HEK293T (cell line): ENCODE measurements around the gene PON3.

ENCODE experiments used
- CTCF ChIA-PET: fragments of 350-600 bp; formaldehyde crosslinking; extraction: SDS; loops from one replicate; lab custom pipeline; 2021; ENCODE audit warnings: antibody characterized with exemption, inconsistent platforms; lab: Yijun Ruan, JAX
- POLR2A ChIA-PET: fragments of 350-600 bp; formaldehyde crosslinking; extraction: SDS; loops from one replicate; lab custom pipeline; 2020; ENCODE audit warnings: antibody characterized with exemption, inconsistent platforms; lab: Yijun Ruan, JAX
- DNase-seq: peaks from one replicate; pipeline ENCODE4 v3.0.0; 2012; ENCODE audit warnings: mixed read lengths; ENCODE audit errors: extremely low spot score
- ARNT ChIP-seq: fragments of 450-650 bp; IDR thresholded peaks from 2 replicates; pipeline ENCODE4 v1.6.1; 2017; ENCODE audit warnings: mild to moderate bottlenecking
- BHLHE40 ChIP-seq: fragments of 450-650 bp; IDR thresholded peaks from 2 replicates; pipeline ENCODE4 v1.6.1; 2016; ENCODE audit warnings: mild to moderate bottlenecking, moderate library complexity, borderline replicate concordance
- CTBP1 ChIP-seq: fragments of 450-650 bp; IDR thresholded peaks from 2 replicates; pipeline ENCODE4 v1.6.1; 2016; ENCODE audit warnings: borderline replicate concordance
- ELF4 ChIP-seq: fragments of 450-650 bp; IDR thresholded peaks from 2 replicates; pipeline ENCODE4 v1.6.1; 2017; ENCODE audit warnings: antibody characterized with exemption
- FOXA1 ChIP-seq: fragments of 450-650 bp; IDR thresholded peaks from 2 replicates; pipeline ENCODE4 v1.6.1; 2016; ENCODE audit warnings: mild to moderate bottlenecking
- FOXK2 ChIP-seq: fragments of 450-650 bp; IDR thresholded peaks from 2 replicates; pipeline ENCODE4 v1.6.1; 2016; ENCODE audit warnings: mild to moderate bottlenecking
- FOXM1 ChIP-seq: fragments of 450-650 bp; IDR thresholded peaks from 2 replicates; pipeline ENCODE4 v1.6.1; 2017; ENCODE audit warnings: mild to moderate bottlenecking, borderline replicate concordance
- HDGF ChIP-seq: fragments of 450-650 bp; IDR thresholded peaks from 2 replicates; pipeline ENCODE4 v1.6.1; 2017; ENCODE audit warnings: antibody characterized with exemption, borderline replicate concordance
- L3MBTL2 ChIP-seq: fragments of 450-650 bp; conservative IDR thresholded peaks from 2 replicates; pipeline ENCODE4 v1.6.1; 2016; ENCODE audit warnings: mild to moderate bottlenecking
- LEF1 ChIP-seq: fragments of 450-650 bp; IDR thresholded peaks from 2 replicates; pipeline ENCODE4 v1.6.1; 2017; ENCODE audit warnings: mild to moderate bottlenecking, borderline replicate concordance
- NFRKB ChIP-seq: fragments of 450-650 bp; IDR thresholded peaks from 2 replicates; pipeline ENCODE4 v1.6.1; 2016; ENCODE audit warnings: mild to moderate bottlenecking, moderate library complexity
- PKNOX1 ChIP-seq: fragments of 450-650 bp; IDR thresholded peaks from 2 replicates; pipeline ENCODE4 v1.6.1; 2016
- SP1 ChIP-seq: fragments of 450-650 bp; IDR thresholded peaks from 2 replicates; pipeline ENCODE4 v1.6.1; 2017
- SUZ12 ChIP-seq: fragments of 450-650 bp; IDR thresholded peaks from 2 replicates; pipeline ENCODE4 v1.6.1; 2016; ENCODE audit warnings: mild to moderate bottlenecking
- TARDBP ChIP-seq: fragments of 450-650 bp; IDR thresholded peaks from 2 replicates; pipeline ENCODE4 v1.6.1; 2016
- ZNF384 ChIP-seq: fragments of 450-650 bp; IDR thresholded peaks from 2 replicates; pipeline ENCODE4 v1.6.1; 2016

The PON3 gene

GRCh38 chr7:95435422-95435780, 39.2 kb upstream of the PON3 start:
- no peak for DNase-seq
- no peak for TF ChIP-seq SP1
- TF ChIP-seq FOXM1, result no peak
- TF ChIP-seq LEF1, result no peak
- TF ChIP-seq ZNF384, result peak; percentile 81
- no peak for TF ChIP-seq SUZ12
- no peak for TF ChIP-seq FOXA1
- TF ChIP-seq CTBP1, result no peak
- no peak for TF ChIP-seq FOXK2
- peak; percentile 29; the same call in 1 of the 2 replicates for TF ChIP-seq L3MBTL2
- no peak for TF ChIP-seq NFRKB
- no peak for TF ChIP-seq BHLHE40
- TF ChIP-seq ARNT, result no peak
- no peak for TF ChIP-seq ELF4
- no peak for TF ChIP-seq TARDBP
- no peak for TF ChIP-seq HDGF
- TF ChIP-seq PKNOX1, result no peak
- ChIA-PET CTCF (interaction anchor here (0.6 kb wide), 1 partner anchor 76 kb away, joined by 3 read pairs; no protein-coding TSS in a partner anchor), POLR2A (interaction anchor here (0.9 to 2.0 kb wide), 3 partner anchors 9 to 34 kb away, joined by 4 to 8 read pairs (median 5); no protein-coding TSS in a partner anchor)

- ChIA-PET POLR2A (interaction anchor here (0.9 to 2.0 kb wide), 3 partner anchors 9 to 34 kb away, joined by 4 to 8 read pairs (median 5); no protein-coding TSS in a partner anchor), CTCF (interaction anchor here (0.6 kb wide), 2 partner anchors 77 to 406 kb away, joined by 3 to 5 read pairs; no protein-coding TSS in a partner anchor)
- no peak for TF ChIP-seq CTBP1
- peak; percentile 90 for TF ChIP-seq L3MBTL2
- DNase-seq, result peak; percentile 83
Measured at GRCh38 chr7:95434557-95435421, 38.6 kb upstream of the PON3 start, which contains the start of gene PON2. PON2 (minus strand) TSS chr7:95435028; CDS start chr7:95434951, 77 bp downstream.

GRCh38 chr7:95433952-95434556, 37.9 kb upstream of the PON3 start:
- POLR2A ChIA-PET, result interaction anchor here (1.7 to 2.0 kb wide), 2 partner anchors 10 to 32 kb away, joined by 5 to 8 read pairs; no protein-coding TSS in a partner anchor
- no peak for DNase-seq
- TF ChIP-seq FOXA1 (no peak), L3MBTL2 (no peak), ELF4 (no peak), CTBP1 (no peak), BHLHE40 (no peak), NFRKB (no peak), HDGF (no peak), SUZ12 (no peak), PKNOX1 (no peak), ARNT (no peak), LEF1 (no peak), SP1 (no peak), TARDBP (no peak), FOXM1 (no peak), ZNF384 (no peak), FOXK2 (no peak)
- CTCF ChIA-PET, result interaction anchor here (0.6 kb wide), 1 partner anchor 405 kb away, joined by 5 read pairs; no protein-coding TSS in a partner anchor

- DNase-seq, result no peak
- TF ChIP-seq FOXM1 (no peak), L3MBTL2 (no peak), NFRKB (no peak), PKNOX1 (no peak), FOXA1 (no peak), ARNT (no peak), FOXK2 (no peak), SP1 (no peak), SUZ12 (no peak)
- CTCF ChIA-PET, result no interaction called here
- POLR2A ChIA-PET, result no interaction called here
Measured at GRCh38 chr7:95433129-95433528, 37.0 kb upstream of the PON3 start.

- TF ChIP-seq FOXA1, result no peak
- CTCF ChIA-PET, result no interaction called here
- no peak for DNase-seq
- POLR2A ChIA-PET, result no interaction called here
Measured at GRCh38 chr7:95432606-95433005, 36.4 kb upstream of the PON3 start.

GRCh38 chr7:95430864-95431263, 34.7 kb upstream of the PON3 start:
- POLR2A ChIA-PET, result no interaction called here
- CTCF ChIA-PET, result no interaction called here
- DNase-seq, result no peak
- TF ChIP-seq BHLHE40, result no peak
- no peak for TF ChIP-seq SUZ12
- TF ChIP-seq FOXM1, result no peak
- TF ChIP-seq ARNT, result no peak
- TF ChIP-seq HDGF, result no peak
- no peak for TF ChIP-seq SP1
- no peak for TF ChIP-seq LEF1
- no peak for TF ChIP-seq ELF4
- TF ChIP-seq CTBP1, result no peak
- no peak for TF ChIP-seq PKNOX1
- TF ChIP-seq ZNF384, result no peak
- TF ChIP-seq L3MBTL2, result no peak
- no peak for TF ChIP-seq FOXA1
- TF ChIP-seq FOXK2, result no peak
- TF ChIP-seq NFRKB, result no peak
